PC-3 (cell line): ENCODE data around the gene ZNF764. TPM values are rescaled to one million over a fixed set of nuclear protein-coding genes. Genes with fewer than 3 reads are reported as not detected.

ENCODE experiments used
- ATAC-seq: fragments of 200-7000 bp; cut with Tn5 transposase; 2 replicates; pipeline ENCODE4 v1.9.1; 2020; ENCODE audit warnings: mild to moderate bottlenecking, moderate library complexity
- BruUV-seq: library from RNA; stranded (reverse); fragments of 400-500 nt; replicated peaks from 2 replicates; lab custom pipeline; 2021; lab: Mats Ljungman, UMichigan
- CTCF ChIA-PET: fragments of 300-600 bp; sonication (Branson Sonifier 250); formaldehyde crosslinking; loops from one replicate; lab custom pipeline; 2022; ENCODE audit warnings: antibody characterized with exemption; lab: Charles Lee
- POLR2A ChIA-PET: fragments of 300-600 bp; sonication (Branson Sonifier 250); formaldehyde crosslinking; loops from one replicate; lab custom pipeline; 2022; ENCODE audit warnings: antibody characterized with exemption; ENCODE audit not compliant: unreplicated experiment; lab: Charles Lee
- DNase-seq: peaks from one replicate; pipeline ENCODE4 v3.0.0-alpha.2; 2015
- H2AFZ ChIP-seq: fragments of 300-600 bp; sonication (generic); 2 replicates; pipeline ENCODE4 v1.6.0; 2016; ENCODE audit warnings: antibody characterized with exemption, low read length
- H3F3A ChIP-seq: fragments of 300-600 bp; sonication (generic); one replicate; pipeline ENCODE4 v1.6.0; 2017; ENCODE audit warnings: antibody characterized with exemption, low read length, control low read depth, mild to moderate bottlenecking; ENCODE audit not compliant: unreplicated experiment
- H3K27ac ChIP-seq: fragments of 300-600 bp; sonication (generic); 2 replicates; pipeline ENCODE4 v1.5.1; 2016; ENCODE audit warnings: mild to moderate bottlenecking, low read length
- H3K27me3 ChIP-seq: fragments of 300-600 bp; sonication (generic); 2 replicates; pipeline ENCODE4 v1.6.1; 2016; ENCODE audit warnings: low read length, mixed read lengths
- H3K36me3 ChIP-seq: fragments of 300-600 bp; sonication (generic); 2 replicates; pipeline ENCODE4 v1.6.1; 2016; ENCODE audit warnings: low read depth, mixed run types, low read length, mixed read lengths
- H3K4me1 ChIP-seq: fragments of 300-600 bp; sonication (generic); 2 replicates; pipeline ENCODE4 v1.5.1; 2016; ENCODE audit warnings: low read length; ENCODE audit not compliant: insufficient read depth
- H3K4me2 ChIP-seq: fragments of 300-600 bp; sonication (generic); 2 replicates; pipeline ENCODE4 v1.6.0; 2016; ENCODE audit warnings: low read length
- H3K4me3 ChIP-seq: fragments of 300-600 bp; sonication (generic); 2 replicates; pipeline ENCODE4 v1.5.1; 2016; ENCODE audit warnings: mild to moderate bottlenecking, low read length, mixed read lengths
- H3K79me2 ChIP-seq: fragments of 300-600 bp; sonication (generic); 2 replicates; pipeline ENCODE4 v1.6.1; 2017; ENCODE audit warnings: low read length, mixed read lengths
- H3K9ac ChIP-seq: fragments of 300-600 bp; sonication (generic); 2 replicates; pipeline ENCODE4 v1.6.0; 2016; ENCODE audit warnings: mild to moderate bottlenecking, low read length
- H3K9me2 ChIP-seq: fragments of 300-600 bp; sonication (generic); replicated peaks from 2 replicates; pipeline ENCODE4 v1.6.1; 2016; ENCODE audit warnings: mixed run types, low read length, mixed read lengths
- H3K9me3 ChIP-seq: fragments of 300-600 bp; sonication (generic); 2 replicates; pipeline ENCODE4 v1.6.1; 2016; ENCODE audit warnings: low read length, mixed read lengths
- H4K20me1 ChIP-seq: fragments of 300-600 bp; sonication (generic); 2 replicates; pipeline ENCODE4 v1.6.1; 2016; ENCODE audit warnings: low read length, mixed read lengths
- CTCF ChIP-seq: fragments of 300-600 bp; sonication (generic); conservative IDR thresholded peaks from 2 replicates; pipeline ENCODE4 v1.5.1; 2017; ENCODE audit warnings: antibody characterized with exemption, low read depth, mild to moderate bottlenecking, low read length
- EZH2 ChIP-seq: fragments of 300-600 bp; sonication (generic); IDR thresholded peaks from one replicate; pipeline ENCODE4 v1.6.1; 2017; ENCODE audit warnings: antibody characterized with exemption, mild to moderate bottlenecking, low read length; ENCODE audit not compliant: unreplicated experiment
- EZH2phosphoT487 ChIP-seq: fragments of 300-600 bp; sonication (generic); IDR thresholded peaks from 2 replicates; pipeline ENCODE4 v1.6.1; 2018; ENCODE audit warnings: mild to moderate bottlenecking, antibody characterized with exemption, low read length, borderline replicate concordance
- intact Hi-C: fragments of 100-400 bp; cut with micrococcal nuclease; formaldehyde crosslinking; loops from 2 replicates; pipeline ENCODE4 v1.9.0; 2023
- total RNA-seq: library from RNA; depleted of rRNA; stranded (reverse); fragments of >200 nt; gene quantifications from 2 replicates; pipeline ENCODE4 v1.2.3, GENCODE V29; 2014

Gene ZNF764
- total RNA-seq, 1 experiment from 2014 or later = 8.1 TPM

GRCh38 chr16:30526823-30527634 is 31.1 kb downstream of the ZNF764 start:
- ChIA-PET CTCF (interaction anchor here (1.2 kb wide), 1 partner anchor 89 kb away, joined by 4 read pairs; no protein-coding TSS in a partner anchor), POLR2A (interaction anchor here (0.6 to 1.1 kb wide), 2 partner anchors 25 to 97 kb away, joined by 3 to 5 read pairs; partner anchors contain the start of gene DCTPP1)
- TF ChIP-seq EZH2 = no peak
- TF ChIP-seq EZH2phosphoT487 = no peak
- TF ChIP-seq CTCF = peak; percentile 21; the same call in 1 of the 2 replicates
- ATAC-seq = peak; percentile 89
- H4K20me1 ChIP-seq = no peaks in the 10 kb centered on the region
- peak overlapping the region; percentile 95 for H3K9ac ChIP-seq
- intact Hi-C loops = loop anchor here (10.0 kb wide), 2 partner anchors 82 to 108 kb away; partner anchors contain the start of gene SEPHS2
- H3K4me1 ChIP-seq = peaks cover 7% of the 10 kb centered on the region
- no TSS peak for BruUV-seq
- peaks cover 8% of the 10 kb centered on the region for H3K79me2 ChIP-seq
- peak overlapping the region; percentile 88 for H3K27ac ChIP-seq
- peak; percentile 95 for DNase-seq
- H3K4me3 ChIP-seq = peak overlapping the region; percentile 89
- peak overlapping the region; percentile 87 for H2AFZ ChIP-seq
- H3F3A ChIP-seq = no peaks in the 10 kb centered on the region
- H3K4me2 ChIP-seq = peak overlapping the region; percentile 95
- no peaks in the 10 kb centered on the region for H3K9me3 ChIP-seq
- no peaks in the 10 kb centered on the region for H3K9me2 ChIP-seq
- H3K27me3 ChIP-seq = no peaks in the 10 kb centered on the region
- H3K36me3 ChIP-seq = no peaks in the 10 kb centered on the region

GRCh38 chr16:30526137-30526822 is 31.9 kb downstream of the ZNF764 start, which contains the start of gene ZNF768:
TSS of gene ZNF768 (minus strand) at chr16:30526566. CDS start at chr16:30526413, 153 bp downstream.
- H3K27me3 ChIP-seq = no peaks in the 10 kb centered on the region
- H3F3A ChIP-seq = no peaks in the 10 kb centered on the region
- H2AFZ ChIP-seq = peak within 1 kb of the TSS; percentile 87
- H3K9me3 ChIP-seq = no peaks in the 10 kb centered on the region
- peak within 1 kb of the TSS; percentile 89 for H3K4me3 ChIP-seq
- no peaks in the 10 kb centered on the region for H3K36me3 ChIP-seq
- peaks cover 8% of the 10 kb centered on the region for H3K79me2 ChIP-seq
- DNase-seq = peak; percentile 8
- H3K4me2 ChIP-seq = peak within 1 kb of the TSS; percentile 95
- ChIA-PET POLR2A (interaction anchor here (0.6 kb wide), 1 partner anchor 26 kb away, joined by 3 read pairs; no protein-coding TSS in a partner anchor), CTCF (no interaction called here)
- no peaks in the 10 kb centered on the region for H4K20me1 ChIP-seq
- intact Hi-C loops = loop anchor here (10.0 kb wide), 2 partner anchors 81 to 109 kb away; partner anchors contain the start of gene SEPHS2
- H3K9ac ChIP-seq = peak within 1 kb of the TSS; percentile 95
- peak within 1 kb of the TSS; percentile 88 for H3K27ac ChIP-seq
- peaks cover 7% of the 10 kb centered on the region for H3K4me1 ChIP-seq
- H3K9me2 ChIP-seq = no peaks in the 10 kb centered on the region
- BruUV-seq = no TSS peak
- TF ChIP-seq CTCF = no peak
- peak; percentile 33 for ATAC-seq
